GM19035 (cell line): ENCODE results near the gene LRMDA.

Experiments used
- ATAC-seq: cut with Tn5 transposase; IDR thresholded peaks from one replicate; pipeline ENCODE4 v1.9.1; 2021; ENCODE audit not compliant: unreplicated experiment

Gene LRMDA

DNA sequence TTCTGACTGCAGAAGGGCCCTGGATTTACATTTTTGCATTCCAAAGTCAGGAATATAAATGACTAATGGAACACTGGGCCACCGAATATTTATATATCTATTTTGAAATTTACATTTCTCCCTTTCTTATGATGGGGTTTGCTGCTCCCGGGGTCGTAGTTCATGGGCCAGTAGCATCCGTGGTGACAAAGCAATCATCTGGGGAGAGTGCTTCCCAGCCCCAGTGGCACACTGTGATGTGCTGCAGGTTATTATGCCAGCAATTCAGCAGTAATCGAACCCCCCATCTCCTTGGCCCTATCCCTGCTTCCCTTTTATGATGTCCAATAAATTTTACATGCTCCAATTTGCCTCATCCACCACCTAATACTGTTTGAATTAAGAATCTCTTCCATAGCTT, 837.5 kb downstream of the LRMDA start:
- ATAC-seq, result no peak

DNA sequence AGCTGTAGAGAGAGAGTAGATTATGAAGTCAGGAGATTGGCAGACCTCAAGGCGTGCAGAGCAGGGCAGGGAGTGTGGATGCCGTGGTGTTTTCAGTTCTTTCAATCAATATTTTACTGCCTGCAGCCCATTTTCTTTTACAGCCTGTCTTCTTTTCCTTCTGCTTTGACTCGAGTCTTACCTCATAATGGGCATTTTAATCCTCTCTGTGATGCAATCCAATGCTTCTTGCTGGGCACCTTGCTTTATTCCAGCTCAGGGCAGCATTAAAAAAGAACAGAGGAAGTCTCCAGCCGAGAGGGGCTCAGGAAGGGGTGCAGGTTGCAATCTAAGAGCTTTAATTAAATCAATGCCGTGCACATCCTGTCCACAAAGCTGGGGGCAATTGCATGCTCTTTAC, 839.0 kb downstream of the LRMDA start:
- no peak for ATAC-seq

DNA sequence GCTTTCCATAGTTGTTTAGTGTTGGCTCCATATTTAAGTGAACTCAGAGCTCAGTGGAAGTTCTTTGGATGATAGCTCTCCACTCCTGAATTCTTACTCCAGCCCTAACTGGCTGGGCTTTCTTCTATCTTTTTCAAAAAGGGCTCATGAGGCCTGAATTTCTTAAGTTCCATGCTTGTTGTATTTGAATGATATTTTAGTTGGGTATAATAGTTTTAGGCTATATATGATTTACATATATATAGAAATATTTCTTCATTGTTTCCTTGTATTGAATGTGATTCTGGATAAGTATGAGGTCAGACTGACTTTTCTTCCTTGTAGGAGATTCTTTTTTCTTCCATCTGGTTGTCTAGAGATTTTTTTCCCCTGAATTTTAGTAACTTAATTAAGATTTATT, 843.5 kb downstream of the LRMDA start:
- ATAC-seq, result no peak

DNA sequence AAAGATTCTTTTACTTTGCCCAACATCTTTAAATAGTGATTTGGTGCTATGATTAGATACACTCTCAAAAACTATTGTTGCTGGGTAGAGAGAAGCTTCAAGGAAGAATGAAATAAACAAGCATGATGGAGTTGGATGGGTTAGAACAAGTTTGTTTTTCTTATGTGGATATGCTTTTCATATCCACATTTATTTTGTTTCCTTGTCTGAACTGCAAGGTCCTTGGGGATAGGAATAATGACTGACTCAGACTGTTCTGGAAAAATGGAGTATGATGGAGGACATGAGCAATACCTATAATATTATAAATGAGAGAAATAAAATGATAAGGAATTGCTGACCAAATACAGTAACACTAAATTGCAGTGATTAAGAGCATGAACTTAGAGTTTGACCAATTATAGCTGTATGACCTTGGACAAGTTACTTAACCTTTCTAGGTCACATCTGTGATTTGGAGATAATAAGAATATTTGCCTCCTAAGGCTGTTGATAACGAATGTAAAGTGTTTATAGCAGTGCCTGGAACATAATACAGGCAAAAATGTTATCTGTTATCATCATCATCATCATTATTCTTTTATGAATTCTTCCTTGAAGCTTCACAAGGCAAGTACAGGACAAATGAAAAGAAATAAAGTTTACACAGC, 847.5 kb downstream of the LRMDA start:
- no peak for ATAC-seq

DNA sequence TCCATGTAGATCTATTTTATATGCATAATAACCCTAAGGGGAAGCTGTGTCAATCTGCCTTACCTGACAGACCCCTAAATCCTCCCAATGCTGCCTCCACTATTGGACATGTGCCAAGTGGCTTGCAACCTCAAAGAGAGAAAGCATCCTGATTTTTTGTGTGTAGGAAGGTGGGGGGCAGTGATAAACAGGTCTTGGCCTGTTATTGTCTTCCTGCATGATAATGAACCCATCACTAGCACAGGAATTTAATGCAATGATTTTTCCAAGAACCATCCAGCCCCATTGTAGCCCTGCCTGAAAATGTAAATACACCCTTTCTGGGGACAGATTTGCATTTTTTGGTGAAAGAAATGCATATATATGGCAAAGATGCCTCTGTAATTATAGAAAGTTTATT, 850.2 kb downstream of the LRMDA start:
- ATAC-seq, result no peak

DNA sequence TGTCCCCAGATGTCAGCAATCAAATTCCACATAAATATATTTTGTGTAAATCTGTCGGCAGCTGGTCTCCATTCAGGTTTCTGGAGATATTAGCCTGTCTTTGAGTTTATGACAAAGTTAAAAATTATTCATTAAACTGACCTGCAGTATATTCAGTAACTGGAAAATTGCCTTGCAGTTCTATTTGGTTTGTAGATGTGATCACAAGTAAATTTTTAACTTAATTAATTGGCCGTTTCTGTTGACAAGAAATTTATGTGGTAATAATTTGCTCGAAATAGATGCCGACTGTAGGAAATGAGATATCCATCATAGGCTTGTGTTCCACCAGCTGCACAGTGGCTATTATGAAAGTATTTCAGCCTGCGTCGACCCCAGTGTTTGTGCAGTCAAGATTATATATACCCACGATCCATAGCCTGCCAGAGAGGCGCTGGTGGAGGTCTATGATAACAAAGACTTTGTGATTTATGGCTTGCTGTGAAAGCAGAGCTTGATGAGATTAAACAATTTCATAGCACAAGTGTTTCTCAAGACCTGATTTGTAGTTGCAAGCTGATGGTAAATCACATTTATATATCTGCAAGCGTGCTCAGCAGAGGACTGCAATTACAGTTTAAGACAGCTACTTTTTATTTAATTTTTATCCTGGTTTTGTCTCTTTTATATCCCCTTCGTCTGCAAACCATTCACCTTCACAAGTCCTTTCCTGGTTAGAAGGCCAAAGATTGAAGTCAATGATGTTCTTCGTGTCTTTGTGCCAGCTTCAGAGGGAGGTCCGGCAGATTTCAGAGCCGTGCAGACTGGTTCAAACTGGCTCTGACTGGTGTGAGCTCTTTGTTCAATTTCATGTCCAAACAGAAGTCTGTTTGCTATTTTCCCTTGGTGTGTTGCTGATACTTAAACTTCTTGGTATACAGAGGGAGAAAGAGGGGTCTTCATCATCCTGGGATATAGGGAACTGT, 850.9 kb downstream of the LRMDA start:
- no peak for ATAC-seq

DNA sequence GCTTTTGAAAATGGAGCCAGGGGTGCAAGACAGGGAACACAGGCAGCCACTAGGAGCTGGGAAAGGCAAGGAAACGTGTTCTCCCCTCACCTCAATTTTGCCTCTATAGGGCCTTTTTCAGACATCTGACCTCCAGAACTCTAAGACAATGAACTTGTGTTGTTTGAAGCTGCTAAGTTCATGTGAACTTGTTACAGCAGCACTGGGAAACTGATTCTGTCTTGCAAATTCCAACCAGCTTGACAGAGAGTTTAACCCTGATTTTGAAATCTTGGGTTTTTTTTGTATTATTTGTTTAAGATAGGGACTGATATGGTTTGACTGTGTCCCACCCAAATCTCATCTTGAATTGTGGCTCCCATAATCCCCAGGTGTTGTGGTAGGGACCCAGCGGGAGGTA, 852.9 kb downstream of the LRMDA start:
- ATAC-seq, result no peak

DNA sequence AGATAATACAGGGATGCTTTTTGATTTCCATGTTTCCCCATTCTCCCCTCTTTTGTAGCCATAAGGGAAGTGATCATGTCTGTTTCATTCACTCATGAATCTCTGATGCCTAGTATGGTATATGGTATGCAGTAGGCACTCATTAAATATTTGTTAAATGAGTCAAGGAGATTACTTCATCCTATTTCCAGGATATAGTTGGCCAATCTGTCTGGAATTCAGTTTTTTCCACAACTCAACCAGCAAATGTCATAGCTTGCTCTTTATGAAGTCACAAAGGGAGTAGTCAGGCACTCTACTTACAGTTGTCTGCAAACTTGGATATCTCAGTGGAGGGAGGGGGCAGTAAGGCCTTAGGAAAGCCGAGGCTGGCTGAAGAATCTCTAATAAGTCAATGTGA, 853.6 kb downstream of the LRMDA start:
- no peak for ATAC-seq

DNA sequence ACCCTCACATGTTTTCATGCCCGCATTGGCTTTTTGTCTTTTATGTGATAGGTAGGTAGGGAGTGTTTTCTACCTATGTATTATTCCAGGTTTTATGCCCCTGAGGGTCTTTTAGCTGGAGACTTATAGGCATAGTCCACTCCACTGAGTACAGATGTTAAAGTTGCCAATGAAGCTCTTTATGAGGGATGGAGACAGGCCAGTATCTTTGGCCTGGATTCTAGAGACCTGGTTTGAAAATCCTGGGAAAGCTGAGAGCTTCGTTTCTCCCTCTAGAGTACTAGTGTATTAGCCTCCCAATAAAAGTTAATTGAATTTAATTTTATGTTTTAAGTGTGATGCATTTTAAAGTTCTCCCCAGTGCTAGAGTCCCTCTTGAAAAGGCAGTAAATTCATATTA, 854.1 kb downstream of the LRMDA start:
- ATAC-seq, result no peak

DNA sequence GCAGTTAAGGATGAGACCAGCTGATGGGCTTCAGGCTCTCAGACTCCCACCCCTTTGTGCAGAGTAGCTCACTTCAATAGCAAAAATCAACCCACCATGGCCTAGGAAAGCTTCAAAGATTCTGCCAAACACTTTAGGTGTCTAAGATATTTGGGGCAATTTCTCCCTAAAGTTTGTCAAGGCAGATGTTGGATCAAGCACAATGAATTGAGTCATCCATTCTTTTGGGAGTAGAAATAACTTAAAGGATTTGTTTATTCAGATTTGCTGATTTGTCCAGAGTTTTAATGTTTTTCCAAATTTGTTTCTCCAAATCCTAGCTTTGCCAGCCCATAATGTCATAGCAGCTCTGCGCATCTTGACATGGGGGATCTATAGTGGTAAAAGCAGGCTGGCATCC, 855.1 kb downstream of the LRMDA start:
- no peak for ATAC-seq

DNA sequence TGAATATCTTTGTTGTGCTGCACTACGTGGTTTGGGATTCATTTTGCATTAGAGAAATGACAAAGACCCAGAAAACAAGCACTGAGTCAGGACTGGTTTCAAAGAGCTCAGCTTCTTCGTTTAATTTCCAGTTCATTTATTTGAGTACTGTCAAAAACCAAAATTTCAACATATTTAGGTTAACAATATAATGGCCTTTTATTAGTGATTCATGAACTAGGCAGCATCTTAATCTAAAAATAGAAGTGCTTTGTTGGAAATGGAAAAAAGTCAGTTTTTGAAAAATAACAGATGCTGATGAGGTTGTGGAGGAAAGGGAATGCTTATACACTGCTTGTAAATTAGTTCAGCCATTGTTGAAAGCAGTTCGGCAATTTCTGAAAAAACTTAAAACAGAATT, 856.4 kb downstream of the LRMDA start:
- ATAC-seq, result no peak

DNA sequence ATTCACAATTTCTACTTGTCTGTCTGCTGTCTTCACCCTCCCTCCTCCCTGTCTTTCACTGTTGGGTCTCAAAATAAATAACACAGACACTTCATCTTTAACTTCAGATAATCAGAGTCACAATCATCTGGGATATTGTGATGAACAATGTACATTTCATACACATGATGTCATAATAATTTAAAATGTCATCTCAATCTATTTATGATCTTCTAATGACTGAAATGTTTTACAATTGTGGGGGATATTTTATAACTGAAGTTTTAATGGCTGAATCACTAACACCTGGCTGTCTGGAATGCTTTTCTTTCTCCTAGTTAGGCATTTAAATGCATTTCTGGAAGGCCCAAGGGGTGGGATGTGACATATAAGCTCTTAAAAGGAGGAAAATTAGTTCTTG, 859.8 kb downstream of the LRMDA start:
- no peak for ATAC-seq

DNA sequence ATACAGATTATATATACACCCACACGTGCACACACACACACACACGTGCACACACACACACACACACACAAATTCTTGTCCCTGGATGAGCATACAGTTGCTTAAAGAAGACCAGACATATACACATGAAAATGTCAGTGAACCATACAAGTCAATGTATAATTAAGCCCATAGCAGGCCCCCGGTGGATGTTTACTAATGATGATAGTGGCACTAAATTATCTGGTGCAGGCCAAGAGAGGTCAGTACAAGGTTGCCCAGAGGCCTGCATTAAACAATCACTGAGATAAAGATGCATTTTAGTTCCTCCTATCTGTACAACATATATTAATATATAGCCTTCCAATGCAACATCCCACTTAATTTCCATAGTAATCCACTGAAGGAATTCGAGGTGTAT, 860.5 kb downstream of the LRMDA start:
- ATAC-seq, result no peak

DNA sequence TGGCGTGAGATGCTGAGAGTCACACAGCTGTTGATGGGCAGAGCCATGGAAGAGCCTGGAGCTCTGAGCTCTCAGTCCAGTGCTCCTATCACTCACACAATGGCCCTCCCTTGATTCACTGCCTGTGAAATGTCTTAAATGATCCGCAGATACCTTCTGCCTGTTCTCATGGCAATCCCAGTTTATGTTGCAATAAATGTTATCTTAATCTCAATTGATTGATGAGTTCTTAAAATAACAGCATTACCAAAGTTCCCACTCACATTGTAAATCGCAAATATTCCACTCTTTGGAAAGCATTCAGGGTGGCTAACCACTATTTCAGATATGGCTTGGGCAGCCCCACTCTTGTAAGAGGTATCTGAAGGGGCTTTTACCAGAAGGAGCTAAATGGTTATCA, 865.5 kb downstream of the LRMDA start:
- no peak for ATAC-seq

DNA sequence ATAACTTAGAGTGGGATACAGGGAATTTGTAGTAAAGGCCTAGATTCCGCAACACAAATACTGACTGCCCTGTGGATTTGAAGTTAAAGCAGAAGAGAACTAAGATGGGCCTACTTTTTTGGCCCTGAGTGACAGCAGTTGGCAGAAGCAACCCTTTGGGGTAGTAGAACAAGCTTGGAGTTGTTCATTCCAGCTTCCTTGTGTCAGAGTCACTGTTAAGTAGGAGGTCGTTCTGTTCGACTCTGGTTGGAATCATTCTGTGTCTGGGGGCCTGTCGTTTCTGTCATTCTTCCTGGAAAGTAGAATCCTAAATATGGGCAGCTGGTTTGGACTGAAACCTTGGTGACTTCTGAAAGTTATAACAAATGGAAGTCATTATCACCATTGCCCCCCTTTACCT, 865.9 kb downstream of the LRMDA start:
- no peak for ATAC-seq

DNA sequence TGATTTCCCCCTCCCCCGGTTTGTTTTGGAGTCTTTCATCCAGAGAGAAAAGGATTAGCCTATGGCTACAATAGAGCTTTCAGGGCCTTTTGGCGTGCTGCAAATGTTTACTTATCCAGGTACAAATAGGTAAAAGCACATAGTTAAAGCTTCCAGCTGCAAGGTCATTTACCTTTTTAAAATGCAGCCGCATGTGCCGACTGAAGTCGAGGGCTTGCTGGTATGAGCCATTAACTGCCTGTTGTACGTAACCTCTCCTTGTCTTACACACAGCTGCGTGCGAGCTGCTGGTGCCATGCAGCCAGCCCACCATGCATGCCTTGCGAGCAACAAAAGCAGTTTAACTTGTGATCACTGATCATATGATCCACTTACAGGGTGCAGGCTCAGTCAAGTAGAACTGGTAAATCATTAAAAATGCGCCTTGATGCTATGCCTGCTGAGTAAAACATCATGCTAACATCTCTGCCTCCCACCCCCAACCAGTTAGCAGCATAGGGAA, 866.4 kb downstream of the LRMDA start:
- no peak for ATAC-seq

DNA sequence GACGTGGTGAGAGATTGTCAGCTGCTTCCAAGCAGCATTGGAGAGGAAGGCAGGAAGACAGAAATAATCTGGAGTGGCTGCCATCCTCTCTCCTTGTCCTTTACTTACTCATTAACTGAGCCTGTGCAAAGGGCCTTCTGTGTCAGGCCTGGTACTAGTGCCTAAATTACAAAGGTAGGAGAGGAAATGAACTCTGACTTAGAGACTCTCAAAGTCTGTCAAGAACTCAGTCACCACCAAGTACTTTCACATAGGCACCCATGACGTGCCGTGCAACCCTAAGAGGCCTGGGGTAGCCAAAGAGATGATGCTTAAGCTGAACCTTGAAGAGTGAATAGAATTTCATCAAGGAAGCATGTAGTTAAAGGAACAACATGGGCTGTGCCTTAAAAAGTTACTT, 866.9 kb downstream of the LRMDA start:
- ATAC-seq, result no peak

DNA sequence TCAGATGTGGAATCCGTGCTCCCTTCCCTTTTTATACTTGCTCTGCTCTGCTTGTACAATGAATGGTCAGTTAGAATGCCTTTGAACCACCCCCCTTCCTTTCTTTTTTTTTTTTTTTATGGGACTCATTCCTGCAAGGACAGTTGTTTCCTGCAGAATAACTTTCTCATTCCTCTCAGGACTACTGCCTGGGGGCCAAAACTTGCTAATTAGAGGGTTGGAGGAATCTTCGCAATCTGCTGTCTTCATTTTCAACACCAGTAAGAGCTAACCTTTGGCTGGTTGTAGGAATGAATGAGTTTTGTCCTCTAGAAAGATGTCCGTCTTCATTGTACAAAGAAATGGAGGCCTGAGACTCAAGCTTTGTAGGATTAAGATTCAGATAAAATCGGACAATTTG, 868.1 kb downstream of the LRMDA start:
- no peak for ATAC-seq

DNA sequence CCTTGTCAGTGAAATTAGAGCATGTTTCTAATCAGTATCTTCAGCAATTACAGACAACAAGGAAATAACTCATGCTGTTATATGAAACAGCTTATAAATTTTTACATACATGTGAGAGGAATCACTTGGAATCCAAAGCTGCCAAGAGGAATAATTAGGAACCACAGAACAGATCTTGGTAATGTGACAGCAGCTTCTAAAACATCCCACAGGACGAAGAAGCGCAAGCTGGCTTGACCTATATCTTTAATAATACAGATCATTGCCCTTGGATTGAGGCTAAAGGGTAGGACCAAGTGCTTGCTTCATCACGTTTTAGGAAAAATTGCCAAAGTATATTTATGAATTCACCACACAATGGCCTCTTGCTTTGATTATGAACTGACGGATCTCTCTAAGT, 869.8 kb downstream of the LRMDA start:
- no peak for ATAC-seq

DNA sequence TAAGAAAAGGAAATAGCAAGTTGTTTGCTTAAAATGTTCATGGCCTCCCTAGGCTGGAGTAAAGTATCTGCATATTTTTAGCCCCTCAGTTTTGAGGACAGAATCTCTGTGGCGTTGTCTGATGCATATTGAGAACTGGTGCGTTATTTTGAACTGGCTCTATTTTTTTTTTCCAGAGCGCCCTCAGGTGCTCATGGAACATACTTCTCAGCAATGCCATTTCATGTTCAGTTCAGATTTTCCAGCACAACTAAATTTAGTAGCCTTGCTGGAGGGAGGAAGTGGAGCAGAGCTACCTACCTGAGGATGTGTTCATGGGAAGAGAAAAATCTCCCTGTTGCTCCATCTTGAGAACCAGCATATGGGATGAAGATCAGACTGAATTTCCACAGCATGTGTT, 870.5 kb downstream of the LRMDA start:
- no peak for ATAC-seq

DNA sequence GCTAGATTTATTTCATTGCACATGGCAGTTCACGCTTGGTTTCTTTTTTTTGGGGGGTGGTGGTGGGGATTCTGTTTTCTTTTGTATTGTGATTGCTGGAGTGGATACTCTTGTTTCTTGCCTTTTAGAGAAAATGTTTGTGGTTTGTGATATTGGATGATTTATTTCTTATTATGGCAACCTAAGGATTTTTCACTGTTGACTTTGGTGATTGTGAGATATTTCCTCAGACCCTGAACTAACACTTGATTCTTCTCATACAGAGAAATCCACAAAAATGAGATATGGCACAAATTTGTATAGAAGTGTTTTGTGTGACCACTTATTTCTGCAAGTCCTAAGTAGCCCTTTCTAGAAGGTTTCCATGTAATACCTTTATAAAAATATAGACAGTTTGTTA, 871.1 kb downstream of the LRMDA start:
- no peak for ATAC-seq

DNA sequence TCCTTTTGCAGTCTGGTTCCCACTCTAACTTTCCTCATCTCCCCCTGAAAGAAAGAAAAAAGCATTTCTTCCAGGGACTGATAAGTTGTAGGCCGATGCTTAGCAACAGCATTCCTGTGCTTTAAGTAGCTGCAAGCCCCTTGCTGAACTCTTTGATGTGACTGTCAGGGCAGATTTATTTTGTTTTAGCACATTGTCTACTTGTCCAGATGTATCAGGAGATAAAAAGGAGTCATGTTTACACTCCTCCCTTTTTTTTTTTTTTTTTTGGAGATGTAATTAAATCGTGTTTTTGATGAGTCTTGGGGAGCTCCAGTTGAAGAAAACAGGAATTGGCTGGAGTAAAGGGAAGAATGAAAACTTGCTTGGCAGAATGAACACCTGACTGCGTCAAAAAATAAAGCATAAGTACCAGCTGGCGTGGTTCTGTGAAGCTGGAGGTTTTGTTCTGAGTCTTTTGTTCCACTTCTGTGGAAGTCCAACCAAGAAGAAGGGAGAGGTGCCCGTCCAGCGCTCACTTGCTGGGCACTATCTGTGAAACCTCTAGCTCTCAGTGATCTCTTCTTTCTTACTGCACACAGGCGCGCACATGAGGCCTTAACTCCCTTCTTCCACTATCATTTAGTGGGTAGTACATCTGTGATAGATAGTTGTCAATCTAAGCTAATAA, 871.7 kb downstream of the LRMDA start:
- no peak for ATAC-seq
